ENCODE results near the gene ARHGEF2.

DNA sequence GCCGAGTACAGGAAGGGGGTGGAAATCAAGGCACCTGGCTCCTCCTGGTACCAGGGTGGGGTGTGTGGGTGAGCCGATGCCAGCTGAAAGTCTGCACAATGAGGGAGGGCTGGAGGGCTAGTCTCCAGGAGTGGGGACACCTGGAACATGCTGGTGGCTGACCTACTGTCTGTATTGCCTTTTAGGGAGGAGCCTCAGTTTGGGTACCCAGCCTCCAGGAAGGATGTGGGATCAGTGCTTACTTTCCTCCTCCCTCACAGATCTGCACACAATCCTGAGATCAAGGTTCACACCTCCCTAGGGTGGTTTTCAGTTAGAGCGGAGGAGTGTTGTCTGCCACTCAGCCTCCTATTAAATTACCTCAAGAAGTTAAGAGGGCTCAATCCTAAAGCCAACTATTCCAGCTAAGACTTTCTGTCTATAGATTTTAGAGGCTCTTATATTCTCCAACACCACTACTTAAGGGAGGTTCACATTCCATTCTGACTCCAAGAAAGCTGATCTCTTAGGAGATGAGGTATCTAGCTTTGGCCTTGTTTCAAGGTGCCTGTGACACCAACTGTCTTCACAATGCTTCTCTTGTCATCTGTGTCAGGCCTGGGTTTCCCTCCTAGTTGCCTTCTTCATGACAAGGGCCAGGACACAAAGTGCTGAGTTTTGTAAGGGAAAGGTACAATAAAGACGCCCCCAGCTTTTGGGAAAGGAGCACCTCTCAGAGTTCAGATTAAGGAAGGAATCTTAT, 26.7 kb upstream of the ARHGEF2 start:
- TF ChIP-seq EZH2 (IDR thresholded peaks at IDR 0.05; ENCODE audit: insufficient read depth, poor library complexity, severe bottlenecking) = no peak
- no peak for TF ChIP-seq EZH2phosphoT487 (IDR thresholded peaks at IDR 0.05; ENCODE audit: insufficient read depth, low read depth)

All from GM23248 (cell line).